Cardiac fibroblast (primary cell): ENCODE data around the gene POLD4.

Experiments
- DNase-seq, 2 donors: peaks; one replicate each; pipeline versions ENCODE4 v3.0.0 to v3.0.0-alpha.2; 2010; ENCODE audit warnings: low read depth in 2 of 2
- H3K4me3 ChIP-seq, 2 donors: replicated peaks in 1 of 2; 1 replicate in 1 of 2; 2 replicates in 1 of 2; pipeline ENCODE4 v1.5.1; 2011; ENCODE audit warnings: low read depth in 2 of 2, low read length in 2 of 2, mild to moderate bottlenecking in 2 of 2, moderate library complexity in 1 of 2
- TF ChIP-seq, protein P1 (sequence below): IDR thresholded peaks from one replicate; pipeline ENCODE4 v1.5.1; 2011; ENCODE audit warnings: low read depth, mild to moderate bottlenecking, low read length, inconsistent platforms

POLD4 gene

DNA sequence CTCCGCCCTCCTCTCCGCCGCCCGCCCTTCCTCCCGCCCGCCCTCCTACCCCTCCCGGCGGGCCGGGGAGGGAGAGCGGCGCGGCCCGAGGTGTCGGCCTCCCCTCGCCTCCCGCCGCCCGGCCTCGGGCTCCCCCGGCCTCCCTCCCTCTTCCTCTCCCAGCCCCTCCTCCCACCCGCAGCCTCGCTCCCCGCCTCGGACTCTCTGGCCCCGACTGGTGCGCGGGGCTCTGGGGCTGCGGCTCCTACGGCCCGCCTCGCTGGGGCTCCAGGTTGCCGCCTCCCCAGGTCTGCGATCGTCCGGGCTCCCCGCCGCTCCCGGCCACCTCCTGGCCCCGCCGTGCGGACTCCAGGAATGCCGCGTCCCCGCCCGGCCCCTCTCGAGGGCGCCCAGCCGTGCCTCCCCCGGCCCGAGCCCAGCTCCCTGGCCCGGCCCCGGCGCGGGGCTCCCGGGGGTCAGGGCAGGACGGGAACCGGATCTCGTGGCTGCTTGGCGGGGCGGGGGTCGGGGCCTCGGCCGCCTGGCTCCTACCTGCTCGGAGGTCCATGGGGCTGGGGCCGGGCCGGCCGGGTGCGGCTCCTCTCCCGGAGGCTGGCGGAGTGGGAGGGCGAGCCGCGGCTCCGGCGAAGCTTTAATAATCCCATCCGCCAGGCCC lies 19.8 kb upstream of the POLD4 start, which contains the start of gene CLCF1:
CLCF1 (minus strand) TSS at position 606 of the 655 bp plus-strand sequence; CDS start at position 547, 59 bp downstream.
- TF ChIP-seq, protein P1, sequence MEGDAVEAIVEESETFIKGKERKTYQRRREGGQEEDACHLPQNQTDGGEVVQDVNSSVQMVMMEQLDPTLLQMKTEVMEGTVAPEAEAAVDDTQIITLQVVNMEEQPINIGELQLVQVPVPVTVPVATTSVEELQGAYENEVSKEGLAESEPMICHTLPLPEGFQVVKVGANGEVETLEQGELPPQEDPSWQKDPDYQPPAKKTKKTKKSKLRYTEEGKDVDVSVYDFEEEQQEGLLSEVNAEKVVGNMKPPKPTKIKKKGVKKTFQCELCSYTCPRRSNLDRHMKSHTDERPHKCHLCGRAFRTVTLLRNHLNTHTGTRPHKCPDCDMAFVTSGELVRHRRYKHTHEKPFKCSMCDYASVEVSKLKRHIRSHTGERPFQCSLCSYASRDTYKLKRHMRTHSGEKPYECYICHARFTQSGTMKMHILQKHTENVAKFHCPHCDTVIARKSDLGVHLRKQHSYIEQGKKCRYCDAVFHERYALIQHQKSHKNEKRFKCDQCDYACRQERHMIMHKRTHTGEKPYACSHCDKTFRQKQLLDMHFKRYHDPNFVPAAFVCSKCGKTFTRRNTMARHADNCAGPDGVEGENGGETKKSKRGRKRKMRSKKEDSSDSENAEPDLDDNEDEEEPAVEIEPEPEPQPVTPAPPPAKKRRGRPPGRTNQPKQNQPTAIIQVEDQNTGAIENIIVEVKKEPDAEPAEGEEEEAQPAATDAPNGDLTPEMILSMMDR: no peak
- peak; percentile 63 to 85 for DNase-seq

DNA sequence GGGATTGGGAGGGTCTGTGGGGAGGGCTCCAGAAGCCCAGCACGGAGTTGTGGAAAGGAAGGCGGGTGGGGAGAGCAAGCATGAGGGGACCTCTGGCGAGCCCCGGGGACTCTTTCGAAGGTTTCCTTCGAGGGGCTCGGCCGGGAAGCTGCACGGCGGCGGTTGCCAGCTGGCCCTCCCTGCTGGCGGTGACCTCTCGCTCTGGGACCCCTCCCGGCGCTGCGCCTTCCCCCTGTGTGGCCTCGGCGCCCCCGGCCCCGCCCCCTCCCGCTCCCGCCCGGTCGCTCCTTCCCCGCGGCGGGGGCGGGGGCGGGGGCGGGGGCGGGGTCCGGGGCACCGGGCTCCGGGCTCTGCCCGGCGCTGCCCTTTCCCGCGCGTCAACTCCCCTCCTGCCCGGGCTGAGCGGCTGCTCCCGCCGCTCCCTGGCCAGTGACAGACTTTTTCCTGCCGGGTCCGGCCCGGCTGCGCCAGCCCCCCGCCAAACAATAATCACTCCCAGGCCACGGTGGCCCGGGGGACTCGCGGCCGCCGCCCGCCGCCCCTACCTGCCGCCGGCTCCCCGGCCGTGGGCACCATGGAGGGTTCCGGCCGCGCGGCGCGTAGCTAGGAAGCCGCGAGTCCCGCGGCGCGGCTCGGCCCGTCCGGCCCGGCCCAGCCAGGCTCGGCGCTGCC lies 19.1 kb upstream of the POLD4 start:
- DNase-seq: no peak

More for the DNA sequence above, 19.8 kb upstream of the POLD4 start, which contains the start of gene CLCF1:
- H3K4me3 ChIP-seq: peak within 1 kb of the TSS; percentile 48 to 69

DNA sequence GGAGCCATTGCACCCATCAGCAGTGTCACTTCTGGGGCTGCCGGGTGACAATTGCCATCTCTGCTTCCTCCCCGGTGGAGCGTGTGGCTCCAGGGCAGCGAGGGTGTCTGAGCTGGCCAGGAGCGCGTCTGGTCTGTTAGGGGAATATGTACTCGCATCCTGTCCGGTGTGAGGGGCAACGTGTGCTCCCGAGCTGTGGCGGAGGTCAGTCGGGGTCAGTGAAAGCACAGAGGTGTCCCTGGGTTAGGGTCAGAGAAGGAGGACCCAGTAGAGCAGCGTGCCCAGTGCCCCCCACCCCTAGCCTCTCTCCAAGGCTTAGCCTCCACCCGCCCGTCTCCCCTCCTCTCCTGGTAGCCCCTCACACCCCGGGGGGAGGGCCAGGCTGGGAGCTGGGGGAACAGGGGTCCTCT lies 18.6 kb upstream of the POLD4 start:
- DNase-seq: no peak
- TF ChIP-seq, protein P1: no peak
- peak overlapping the region; percentile 58 to 69 for H3K4me3 ChIP-seq

More for the DNA sequence above, 19.1 kb upstream of the POLD4 start:
- TF ChIP-seq, protein P1: no peak
- H3K4me3 ChIP-seq: peak overlapping the region; percentile 58 to 69

DNA sequence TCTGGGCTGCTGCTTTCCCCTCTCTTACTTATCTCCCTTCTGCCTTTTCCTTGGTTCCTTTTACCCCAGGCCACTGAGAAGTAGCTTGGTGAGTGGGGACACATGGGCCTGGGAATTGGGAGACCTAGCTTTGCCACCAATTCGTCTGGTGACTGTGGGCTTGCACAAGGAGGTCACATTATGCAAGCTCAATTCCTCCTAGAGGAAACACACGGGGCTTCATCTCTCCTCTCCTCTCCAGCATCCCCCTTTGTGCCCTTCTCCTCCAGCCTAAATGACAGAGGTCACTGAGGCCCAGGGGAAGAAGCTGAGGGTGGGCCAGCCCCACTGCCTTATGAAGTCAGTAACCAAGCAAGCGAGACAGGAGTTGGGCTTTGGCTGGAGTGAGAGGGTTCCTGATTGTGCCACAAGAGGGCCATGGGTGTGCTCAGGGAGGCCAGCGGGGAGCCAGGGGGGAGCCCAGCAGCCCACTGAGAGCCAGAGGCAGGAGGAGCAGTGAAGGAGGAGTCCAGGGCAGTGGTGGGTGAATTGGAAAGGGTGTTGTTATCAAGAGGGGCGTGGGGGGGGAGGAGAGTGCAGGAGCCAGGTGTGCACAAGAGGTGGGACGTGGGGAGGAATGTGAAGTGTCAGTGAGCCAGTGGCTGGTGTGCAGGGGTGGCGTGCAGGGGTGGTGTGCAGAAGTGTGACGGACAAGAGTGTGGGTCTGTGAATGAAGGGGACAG lies 18.0 kb upstream of the POLD4 start:
- DNase-seq: peak; percentile 67 to 69
- TF ChIP-seq, protein P1: peak; percentile 69

DNA sequence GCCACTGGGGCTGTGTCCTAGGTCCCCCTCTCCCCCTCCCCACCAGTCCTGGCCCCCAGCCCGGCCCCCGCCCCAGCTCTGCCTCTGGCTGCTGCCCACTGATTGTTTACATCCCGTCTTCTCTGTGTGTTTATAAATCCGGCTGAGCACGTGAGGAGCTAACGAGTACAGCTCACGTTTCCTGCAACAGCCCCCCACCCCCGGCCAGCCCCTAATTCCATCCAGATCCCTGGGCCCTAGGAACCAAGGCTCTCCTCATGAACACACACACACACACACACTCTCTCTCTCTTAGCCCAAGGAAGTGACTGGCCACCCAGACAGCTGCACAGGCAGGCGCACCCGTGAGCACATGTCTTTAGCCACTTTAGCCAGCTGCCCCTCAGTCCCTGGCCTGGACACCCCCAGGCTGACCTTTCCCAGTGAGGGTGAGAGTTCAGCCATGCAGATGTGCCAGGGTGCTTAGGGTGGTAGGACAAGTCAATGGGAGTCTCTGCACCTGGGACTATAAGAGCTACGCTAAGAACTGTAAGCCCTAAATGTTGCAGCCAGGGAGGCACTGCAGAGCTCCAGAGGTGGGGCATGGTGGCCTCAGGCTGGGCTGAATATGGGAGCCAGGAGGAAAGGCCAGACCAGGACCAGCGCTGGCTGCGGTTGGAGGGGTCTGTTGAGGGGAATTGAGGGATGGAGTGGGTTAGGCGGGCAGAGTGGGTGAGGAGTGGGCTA lies 17.2 kb upstream of the POLD4 start:
- DNase-seq: peak; percentile 56 to 60
- peak overlapping the region in 1 of 2 donors; percentile 1 for H3K4me3 ChIP-seq
- TF ChIP-seq, protein P1: no peak

More for the DNA sequence above, 18.0 kb upstream of the POLD4 start:
- H3K4me3 ChIP-seq: peak overlapping the region; percentile 58 to 69

DNA sequence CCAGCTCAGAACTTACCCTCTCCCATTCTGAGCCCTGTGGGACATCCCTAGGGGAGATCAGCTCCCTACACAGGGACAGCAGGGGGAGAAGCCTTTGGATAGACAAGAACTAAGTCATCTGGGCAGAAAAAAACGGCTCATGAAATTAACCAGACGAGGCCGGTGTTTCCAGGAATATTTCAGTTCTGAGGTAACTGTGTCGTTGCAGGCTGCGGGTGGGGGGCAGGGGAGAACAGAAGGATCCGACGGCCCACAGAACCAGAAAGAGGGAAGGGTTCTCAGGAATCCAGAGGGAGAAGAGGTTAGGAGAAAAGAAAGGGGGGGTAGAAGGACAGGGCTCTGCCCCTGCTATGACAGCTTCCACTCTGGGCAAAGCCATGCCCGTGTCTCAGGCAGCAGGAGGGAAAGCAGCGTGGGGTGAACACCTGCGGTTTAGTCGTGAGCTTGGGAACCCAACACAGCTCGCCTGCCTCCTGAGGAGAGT lies 16.5 kb upstream of the POLD4 start:
- H3K4me3 ChIP-seq: no peak overlapping the region
- TF ChIP-seq, protein P1: no peak
- DNase-seq: peak in 1 of 2 donors; percentile 50
